ENCODE data around the gene POLR1F.

POLR1F gene

GRCh38 chr7:19674266-19674960 lies 34.4 kb downstream of the POLR1F start:
- TF ChIP-seq CTCF (IDR thresholded peaks at IDR 0.05; ENCODE audit: unreplicated experiment in 3 of 3), result no peak
- Mint-ChIP-seq H3K27me3 (ENCODE audit: low read depth) (no peaks in the 10 kb centered on the region), H3K4me1 (no peaks in the 10 kb centered on the region), H3K4me3 (no peak overlapping the region), H3K27ac (no peak overlapping the region), H3K9me3 (no peaks in the 10 kb centered on the region), H3K36me3 (ENCODE audit: low read depth) (no peaks in the 10 kb centered on the region)

- no peaks in the 10 kb centered on the region for H3K9me3 Mint-ChIP-seq
- H3K4me1 Mint-ChIP-seq, result no peaks in the 10 kb centered on the region
- peaks cover 7% of the 10 kb centered on the region for H3K27me3 Mint-ChIP-seq (ENCODE audit: low read depth)
- no peak overlapping the region for H3K27ac Mint-ChIP-seq
- H3K36me3 Mint-ChIP-seq (ENCODE audit: low read depth), result no peaks in the 10 kb centered on the region
- no peak for TF ChIP-seq CTCF (IDR thresholded peaks at IDR 0.05; ENCODE audit: unreplicated experiment in 3 of 3)
- no peak overlapping the region for H3K4me3 Mint-ChIP-seq
These were observed 38.0 kb downstream of the POLR1F start for GRCh38 chr7:19670806-19671205.

GRCh38 chr7:19665399-19666008 lies 43.3 kb downstream of the POLR1F start:
- H3K27me3 Mint-ChIP-seq (ENCODE audit: low read depth), result peaks cover 13% of the 10 kb centered on the region
- peak; percentile 57 to 84 (median 59) for TF ChIP-seq CTCF (IDR thresholded peaks at IDR 0.05; ENCODE audit: unreplicated experiment in 3 of 3)
- H3K4me3 Mint-ChIP-seq, result no peak overlapping the region
- no peaks in the 10 kb centered on the region for H3K4me1 Mint-ChIP-seq
- no peaks in the 10 kb centered on the region for H3K36me3 Mint-ChIP-seq (ENCODE audit: low read depth)
- no peaks in the 10 kb centered on the region for H3K9me3 Mint-ChIP-seq
- no peak overlapping the region for H3K27ac Mint-ChIP-seq

- Mint-ChIP-seq H3K9me3 (no peaks in the 10 kb centered on the region), H3K27ac (no peak overlapping the region), H3K36me3 (ENCODE audit: low read depth) (no peaks in the 10 kb centered on the region), H3K4me1 (no peaks in the 10 kb centered on the region), H3K4me3 (no peak overlapping the region), H3K27me3 (ENCODE audit: low read depth) (peaks cover 12% of the 10 kb centered on the region)
- no peak for TF ChIP-seq CTCF (IDR thresholded peaks at IDR 0.05; ENCODE audit: unreplicated experiment in 3 of 3)
These were observed 44.9 kb downstream of the POLR1F start for GRCh38 chr7:19663816-19664462.

- Mint-ChIP-seq H3K36me3 (ENCODE audit: low read depth) (no peaks in the 10 kb centered on the region), H3K27me3 (ENCODE audit: low read depth) (peaks cover 4% of the 10 kb centered on the region), H3K27ac (no peak overlapping the region), H3K4me1 (no peaks in the 10 kb centered on the region), H3K4me3 (no peak overlapping the region), H3K9me3 (peaks cover 25% of the 10 kb centered on the region)
- TF ChIP-seq CTCF (IDR thresholded peaks at IDR 0.05; ENCODE audit: unreplicated experiment in 3 of 3), result no peak
These were observed 60.0 kb downstream of the POLR1F start for GRCh38 chr7:19648791-19649190.

All from nephron (organoid).